Glutamatergic neuron (in vitro differentiated cells): ENCODE results near the gene ALKBH3. TPM values are rescaled to one million over a fixed set of nuclear protein-coding genes. Genes with fewer than 3 reads are reported as not detected.
A peak's percentile ranks its signal among the peaks of the same experiment; 100 is the strongest.

Source experiments
- DNase-seq: peaks from one replicate; pipeline ENCODE4 v3.0.0; 2022
- H3K27ac Mint-ChIP-seq: one replicate; pipeline ENCODE4 v1.8.0; 2020; ENCODE audit warnings: mild to moderate bottlenecking, mixed read lengths, inconsistent platforms; ENCODE audit not compliant: unreplicated experiment
- H3K27me3 Mint-ChIP-seq: one replicate; pipeline ENCODE4 v1.8.0; 2020; ENCODE audit warnings: mild to moderate bottlenecking, moderate library complexity, mixed read lengths, inconsistent platforms; ENCODE audit not compliant: unreplicated experiment
- H3K36me3 Mint-ChIP-seq: one replicate; pipeline ENCODE4 v1.8.0; 2020; ENCODE audit warnings: mild to moderate bottlenecking, mixed read lengths, inconsistent platforms; ENCODE audit not compliant: unreplicated experiment
- H3K4me1 Mint-ChIP-seq: one replicate; pipeline ENCODE4 v1.8.0; 2020; ENCODE audit warnings: mild to moderate bottlenecking, low read depth, mixed read lengths, inconsistent platforms; ENCODE audit not compliant: unreplicated experiment
- H3K4me3 Mint-ChIP-seq: one replicate; pipeline ENCODE4 v1.8.0; 2020; ENCODE audit warnings: mild to moderate bottlenecking, mixed read lengths, inconsistent platforms; ENCODE audit not compliant: unreplicated experiment
- H3K9me3 Mint-ChIP-seq: one replicate; pipeline ENCODE4 v1.8.0; 2020; ENCODE audit warnings: mild to moderate bottlenecking, moderate library complexity, mixed read lengths, inconsistent platforms; ENCODE audit not compliant: unreplicated experiment
- CTCF ChIP-seq: fragments of 200-600 bp; sonication (generic); IDR thresholded peaks from one replicate; pipeline ENCODE4 v1.5.0; 2021; ENCODE audit not compliant: partially characterized antibody, unreplicated experiment
- total RNA-seq: library from RNA; stranded (reverse); fragmentation: NEBNext Ultra II Directional; extraction: Animal tissue kit (Norgen Biotek cat#: 25700); gene quantifications from one replicate; pipeline ENCODE4 v1.2.1, GENCODE V29; 2021; ENCODE audit not compliant: unreplicated experiment

ALKBH3 gene
- total RNA-seq, 1 donor from 2014 or later, result 30.4 TPM

GRCh38 chr11:43955381-43956118, 74.9 kb downstream of the ALKBH3 start:
- Mint-ChIP-seq H3K4me1 (peaks cover 5% of the 10 kb centered on the region), H3K36me3 (no peaks in the 10 kb centered on the region), H3K9me3 (peaks cover 2% of the 10 kb centered on the region), H3K27me3 (peaks cover 1% of the 10 kb centered on the region), H3K4me3 (no peak overlapping the region), H3K27ac (no peak overlapping the region)
- DNase-seq, result no peak
- TF ChIP-seq CTCF, result no peak

- Mint-ChIP-seq H3K9me3 (no peaks in the 10 kb centered on the region), H3K27me3 (peaks cover 2% of the 10 kb centered on the region), H3K27ac (no peak overlapping the region)
These were observed 76.9 kb downstream of the ALKBH3 start for GRCh38 chr11:43957571-43957970.

GRCh38 chr11:43959321-43959995, 78.8 kb downstream of the ALKBH3 start:
- DNase-seq, result no peak
- no peak overlapping the region for H3K27ac Mint-ChIP-seq
- peaks cover 2% of the 10 kb centered on the region for H3K27me3 Mint-ChIP-seq
- TF ChIP-seq CTCF, result no peak
- no peak overlapping the region for H3K4me3 Mint-ChIP-seq
- peaks cover under 1% of the 10 kb centered on the region for H3K36me3 Mint-ChIP-seq
- H3K4me1 Mint-ChIP-seq, result peaks cover 16% of the 10 kb centered on the region
- H3K9me3 Mint-ChIP-seq, result no peaks in the 10 kb centered on the region

More at GRCh38 chr11:43957571-43957970, 76.9 kb downstream of the ALKBH3 start:
- no peak for DNase-seq
- no peak for TF ChIP-seq CTCF
- Mint-ChIP-seq H3K36me3 (no peaks in the 10 kb centered on the region), H3K4me3 (no peak overlapping the region), H3K4me1 (peaks cover 10% of the 10 kb centered on the region)

- H3K4me3 Mint-ChIP-seq, result no peak overlapping the region
- DNase-seq, result no peak
- peaks cover 16% of the 10 kb centered on the region for H3K4me1 Mint-ChIP-seq
- TF ChIP-seq CTCF, result no peak
- peak overlapping the region; percentile 11 for H3K27ac Mint-ChIP-seq
- peaks cover 2% of the 10 kb centered on the region for H3K9me3 Mint-ChIP-seq
- H3K27me3 Mint-ChIP-seq, result peaks cover 4% of the 10 kb centered on the region
- peaks cover 5% of the 10 kb centered on the region for H3K36me3 Mint-ChIP-seq
These were observed 82.0 kb downstream of the ALKBH3 start for GRCh38 chr11:43962383-43963278.
